GM12801 (cell line): ENCODE results near the gene CACNB4.

Source experiments
- TF ChIP-seq, protein P1 (sequence below): IDR thresholded peaks from one replicate; pipeline ENCODE4 v1.5.1; 2011; ENCODE audit warnings: control low read depth; ENCODE audit not compliant: insufficient read length; ENCODE audit errors: extremely low read depth

CACNB4 gene

DNA sequence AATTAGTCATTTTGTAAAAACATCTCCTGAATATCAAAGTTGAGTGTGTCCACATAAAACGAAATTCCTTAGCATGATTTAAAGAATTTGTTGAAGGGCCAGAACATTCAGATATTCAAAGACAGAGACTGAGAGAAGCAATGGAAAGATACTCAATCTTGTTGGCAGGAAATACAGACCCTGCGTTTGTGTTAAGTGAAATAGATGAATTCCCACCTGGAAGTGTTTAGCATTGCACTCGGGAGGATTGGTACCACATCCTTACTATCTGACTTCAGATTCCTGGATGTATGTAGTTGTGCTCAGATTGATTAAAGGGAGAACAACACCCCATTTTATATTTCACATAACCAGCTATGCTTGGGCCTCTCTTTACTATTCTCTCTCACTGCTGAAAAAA, 260.9 kb downstream of the CACNB4 start:
- TF ChIP-seq, protein P1, sequence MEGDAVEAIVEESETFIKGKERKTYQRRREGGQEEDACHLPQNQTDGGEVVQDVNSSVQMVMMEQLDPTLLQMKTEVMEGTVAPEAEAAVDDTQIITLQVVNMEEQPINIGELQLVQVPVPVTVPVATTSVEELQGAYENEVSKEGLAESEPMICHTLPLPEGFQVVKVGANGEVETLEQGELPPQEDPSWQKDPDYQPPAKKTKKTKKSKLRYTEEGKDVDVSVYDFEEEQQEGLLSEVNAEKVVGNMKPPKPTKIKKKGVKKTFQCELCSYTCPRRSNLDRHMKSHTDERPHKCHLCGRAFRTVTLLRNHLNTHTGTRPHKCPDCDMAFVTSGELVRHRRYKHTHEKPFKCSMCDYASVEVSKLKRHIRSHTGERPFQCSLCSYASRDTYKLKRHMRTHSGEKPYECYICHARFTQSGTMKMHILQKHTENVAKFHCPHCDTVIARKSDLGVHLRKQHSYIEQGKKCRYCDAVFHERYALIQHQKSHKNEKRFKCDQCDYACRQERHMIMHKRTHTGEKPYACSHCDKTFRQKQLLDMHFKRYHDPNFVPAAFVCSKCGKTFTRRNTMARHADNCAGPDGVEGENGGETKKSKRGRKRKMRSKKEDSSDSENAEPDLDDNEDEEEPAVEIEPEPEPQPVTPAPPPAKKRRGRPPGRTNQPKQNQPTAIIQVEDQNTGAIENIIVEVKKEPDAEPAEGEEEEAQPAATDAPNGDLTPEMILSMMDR = no peak

DNA sequence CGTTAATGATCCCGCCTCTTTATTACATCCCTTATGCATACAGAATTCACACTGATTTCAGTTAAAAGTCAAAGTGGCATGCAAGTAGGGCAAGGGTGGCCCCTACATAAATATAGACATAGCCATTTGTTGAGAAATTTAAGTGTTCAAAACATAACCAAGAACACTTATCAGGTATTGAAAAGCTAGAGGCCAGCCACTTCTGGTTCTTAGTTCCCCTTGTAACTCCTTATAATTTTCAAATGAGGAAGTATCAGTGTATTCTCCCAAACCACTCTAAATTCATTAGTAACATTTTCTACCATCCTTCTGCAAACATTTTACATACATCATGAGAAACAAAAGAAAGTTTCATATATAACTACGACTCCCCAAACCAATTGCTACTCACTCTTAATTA, 264.9 kb downstream of the CACNB4 start:
- TF ChIP-seq, protein P1 = no peak

DNA sequence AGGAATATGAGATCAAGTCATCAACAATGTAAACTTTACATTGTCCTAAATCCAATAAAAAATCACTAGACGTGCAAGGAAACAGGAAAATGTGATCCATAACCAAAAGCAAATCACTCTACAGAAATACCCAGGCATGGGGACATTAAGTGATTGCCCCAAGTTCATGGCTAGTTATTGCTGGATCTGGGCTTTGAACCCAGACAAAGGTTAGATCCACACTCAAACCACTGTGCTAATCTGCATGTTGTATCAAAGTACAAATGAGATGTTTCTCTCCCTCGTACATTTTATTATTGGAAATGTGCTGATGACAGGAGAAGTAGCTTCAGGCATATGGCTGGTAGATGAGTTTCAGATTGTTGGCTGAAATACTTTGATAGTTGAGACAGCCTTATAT, 267.9 kb downstream of the CACNB4 start:
- TF ChIP-seq, protein P1 = no peak

DNA sequence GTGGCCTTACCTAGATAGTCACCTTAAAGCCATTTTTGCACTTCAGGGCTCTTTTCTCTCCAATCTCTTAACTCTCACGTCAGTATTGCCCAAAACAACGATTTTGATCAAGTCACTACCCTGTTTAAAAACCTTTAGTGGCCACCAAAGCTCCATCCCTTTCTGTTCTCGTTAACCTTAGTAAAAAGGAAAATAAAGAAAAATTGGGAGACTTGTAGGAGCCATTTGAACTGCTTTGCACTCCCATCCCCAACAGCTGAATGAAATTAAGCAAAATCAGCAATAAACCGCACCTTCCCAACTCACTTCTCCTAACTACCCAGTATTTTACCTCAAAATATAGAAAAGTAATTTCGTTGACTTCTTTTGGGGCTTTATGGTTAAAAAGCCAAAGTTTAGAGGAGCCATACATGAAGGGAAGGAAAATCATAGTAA, 269.9 kb downstream of the CACNB4 start:
- TF ChIP-seq, protein P1 = no peak

DNA sequence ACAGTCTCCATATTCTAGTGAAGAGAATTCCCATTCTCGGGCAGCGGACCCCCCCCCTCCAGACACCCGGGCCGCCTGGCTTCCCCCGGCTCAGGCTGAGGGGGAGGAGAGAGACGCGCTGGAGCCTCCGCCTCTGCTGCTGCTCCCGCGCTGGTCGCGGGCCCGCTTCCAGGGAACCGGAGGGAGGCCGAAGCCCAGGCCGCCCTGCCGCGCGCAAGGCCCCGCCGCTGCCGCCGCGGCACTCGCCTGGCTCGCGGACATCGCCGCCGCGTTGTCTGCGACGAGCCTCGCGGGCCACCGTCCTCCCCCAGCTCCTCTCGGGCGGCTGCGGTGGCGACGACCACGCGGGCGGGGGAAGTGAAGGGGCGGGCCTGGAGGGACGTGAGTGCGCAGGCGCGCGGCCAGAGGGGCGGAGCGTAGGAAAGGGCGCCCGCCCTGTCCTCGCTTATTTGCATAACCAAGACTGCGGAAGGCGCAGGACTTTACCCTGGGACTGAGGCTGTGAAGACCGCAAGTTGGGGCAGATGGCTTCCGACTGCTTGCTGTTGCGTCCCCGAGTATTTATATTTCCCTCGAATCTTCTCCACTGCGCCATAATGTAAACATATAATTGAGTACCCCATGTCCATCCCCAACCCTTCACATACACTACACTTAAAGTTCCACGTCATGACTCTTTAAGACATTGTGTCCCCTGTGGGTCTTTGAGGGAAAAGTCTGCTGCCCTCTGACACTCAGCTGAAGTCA, 270.5 kb downstream of the CACNB4 start, which contains the start of gene ARL5A:
TSS of gene ARL5A (minus strand) at position 279 of the 747 bp plus-strand sequence. CDS start at position 34, 245 bp downstream.
- TF ChIP-seq, protein P1 = no peak

DNA sequence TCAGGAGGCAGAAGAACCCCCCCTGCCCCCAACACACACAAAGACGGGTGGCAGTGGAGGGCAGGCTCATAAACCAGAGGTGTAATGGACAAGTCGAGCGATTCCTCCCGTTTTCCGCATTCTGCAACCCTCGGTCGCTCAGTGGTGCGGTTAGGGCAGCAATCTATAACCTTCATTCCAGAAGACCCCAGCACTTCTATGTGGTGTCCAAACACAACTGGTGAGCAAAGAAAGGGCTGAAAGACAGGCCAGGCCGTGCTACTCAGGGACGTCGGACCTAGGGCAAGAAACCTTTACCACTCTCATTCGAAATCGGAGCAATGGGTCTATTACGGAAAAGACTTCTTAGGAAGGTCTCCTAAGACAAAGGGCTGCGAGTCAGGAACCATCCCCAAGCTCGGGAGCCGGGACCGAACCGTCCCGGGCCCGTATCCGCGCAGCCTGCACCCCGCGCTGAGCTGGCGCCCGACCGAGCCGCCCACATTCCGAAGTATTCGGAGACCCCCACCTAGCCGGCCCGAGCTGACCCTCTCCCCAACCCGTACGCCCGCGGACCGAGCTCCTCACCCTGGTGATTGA, 271.2 kb downstream of the CACNB4 start:
- TF ChIP-seq, protein P1 = no peak

DNA sequence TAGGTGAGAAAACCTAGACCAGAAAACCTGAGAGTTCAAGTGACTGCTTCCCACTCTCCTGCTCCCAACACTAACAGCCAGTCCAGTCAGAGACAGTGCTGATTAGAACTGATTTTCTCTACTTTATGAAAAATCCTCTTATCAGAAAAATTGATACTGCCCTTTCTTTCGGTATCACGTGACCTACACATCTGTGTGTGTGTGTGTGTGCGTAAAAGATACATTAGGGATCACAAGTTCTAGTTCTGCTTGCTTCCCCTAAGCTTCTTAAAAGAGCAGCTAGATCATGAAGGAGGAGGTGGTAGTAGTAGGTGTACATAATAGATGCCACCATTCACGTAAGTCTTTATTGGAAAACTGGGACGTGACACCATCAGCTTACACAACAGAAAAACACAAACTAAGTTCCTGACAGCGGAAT, 272.1 kb downstream of the CACNB4 start:
- TF ChIP-seq, protein P1 = no peak
